Measurements from ENCODE around the gene ACSS2.

Gene ACSS2

DNA sequence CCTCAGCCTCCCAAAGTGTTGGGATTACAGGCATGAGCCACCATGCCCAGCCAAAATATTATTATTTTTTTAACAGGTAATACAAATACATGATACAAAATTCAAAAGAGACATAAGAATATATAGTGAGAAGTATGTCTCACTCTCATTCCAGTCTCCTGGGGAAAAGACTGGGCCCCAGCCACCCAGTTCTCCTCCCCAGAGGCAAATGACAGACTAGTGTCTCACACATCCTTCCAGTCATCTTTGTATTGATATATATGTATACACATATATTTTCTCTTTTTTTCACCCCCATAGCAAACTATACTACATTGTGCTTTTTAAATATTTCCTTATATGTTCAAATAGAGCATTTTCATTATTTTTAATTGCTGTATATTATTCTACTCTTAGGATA lies 70.9 kb downstream of the ACSS2 start:
- DNase-seq (ENCODE audit: low read depth) = no peak
- TF ChIP-seq, protein P1, sequence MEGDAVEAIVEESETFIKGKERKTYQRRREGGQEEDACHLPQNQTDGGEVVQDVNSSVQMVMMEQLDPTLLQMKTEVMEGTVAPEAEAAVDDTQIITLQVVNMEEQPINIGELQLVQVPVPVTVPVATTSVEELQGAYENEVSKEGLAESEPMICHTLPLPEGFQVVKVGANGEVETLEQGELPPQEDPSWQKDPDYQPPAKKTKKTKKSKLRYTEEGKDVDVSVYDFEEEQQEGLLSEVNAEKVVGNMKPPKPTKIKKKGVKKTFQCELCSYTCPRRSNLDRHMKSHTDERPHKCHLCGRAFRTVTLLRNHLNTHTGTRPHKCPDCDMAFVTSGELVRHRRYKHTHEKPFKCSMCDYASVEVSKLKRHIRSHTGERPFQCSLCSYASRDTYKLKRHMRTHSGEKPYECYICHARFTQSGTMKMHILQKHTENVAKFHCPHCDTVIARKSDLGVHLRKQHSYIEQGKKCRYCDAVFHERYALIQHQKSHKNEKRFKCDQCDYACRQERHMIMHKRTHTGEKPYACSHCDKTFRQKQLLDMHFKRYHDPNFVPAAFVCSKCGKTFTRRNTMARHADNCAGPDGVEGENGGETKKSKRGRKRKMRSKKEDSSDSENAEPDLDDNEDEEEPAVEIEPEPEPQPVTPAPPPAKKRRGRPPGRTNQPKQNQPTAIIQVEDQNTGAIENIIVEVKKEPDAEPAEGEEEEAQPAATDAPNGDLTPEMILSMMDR (conservative IDR thresholded peaks at IDR 0.05; ENCODE audit: low read depth, low read length) = no peak
- H3K4me3 ChIP-seq (ENCODE audit: low read depth, low read length) = no peak overlapping the region

DNA sequence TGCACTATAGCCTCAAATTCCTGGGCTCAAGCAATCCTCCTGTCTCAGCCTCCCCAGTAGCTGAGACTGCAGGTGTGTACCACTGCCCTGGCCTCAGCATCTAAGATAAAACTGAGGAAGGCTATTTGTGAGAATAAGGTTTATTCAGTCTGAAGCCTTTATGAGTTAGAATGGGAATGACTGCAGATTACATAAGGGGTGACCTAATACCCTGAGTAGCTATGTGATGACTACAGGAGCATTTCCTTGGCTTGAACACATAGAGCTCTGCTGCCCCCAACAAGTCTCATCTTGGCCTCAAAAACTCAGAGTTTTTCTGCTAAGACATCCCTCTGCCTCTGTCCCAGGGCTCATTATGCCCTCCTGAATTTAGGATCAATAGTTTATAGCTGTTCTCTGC lies 71.6 kb downstream of the ACSS2 start:
- H3K4me3 ChIP-seq (ENCODE audit: low read depth, low read length) = no peak overlapping the region
- peak; percentile 83 for DNase-seq (ENCODE audit: low read depth)
- TF ChIP-seq, protein P1 (conservative IDR thresholded peaks at IDR 0.05; ENCODE audit: low read depth, low read length) = peak; percentile 24

DNA sequence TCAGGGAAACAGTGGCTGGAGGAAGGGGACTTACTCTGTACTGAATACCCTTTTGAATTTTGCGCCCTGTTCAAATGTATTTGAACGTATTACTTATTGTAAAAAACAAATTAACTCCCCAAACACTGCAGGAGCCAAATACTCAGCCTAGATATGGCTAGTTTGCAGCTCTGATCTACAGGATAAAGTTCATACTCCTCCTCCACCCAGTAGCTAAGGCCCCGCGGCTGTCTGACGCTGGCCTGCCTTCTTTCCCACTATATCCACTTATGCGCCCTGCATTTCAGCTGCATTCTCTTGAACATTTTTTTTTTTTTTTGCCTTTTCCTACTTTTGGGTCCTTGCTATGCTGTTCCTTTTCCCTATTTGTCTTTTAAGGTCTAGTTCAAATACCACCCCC lies 72.7 kb downstream of the ACSS2 start:
- TF ChIP-seq, protein P1 (conservative IDR thresholded peaks at IDR 0.05; ENCODE audit: low read depth, low read length) = no peak
- no peak for DNase-seq (ENCODE audit: low read depth)
- no peak overlapping the region for H3K4me3 ChIP-seq (ENCODE audit: low read depth, low read length)

DNA sequence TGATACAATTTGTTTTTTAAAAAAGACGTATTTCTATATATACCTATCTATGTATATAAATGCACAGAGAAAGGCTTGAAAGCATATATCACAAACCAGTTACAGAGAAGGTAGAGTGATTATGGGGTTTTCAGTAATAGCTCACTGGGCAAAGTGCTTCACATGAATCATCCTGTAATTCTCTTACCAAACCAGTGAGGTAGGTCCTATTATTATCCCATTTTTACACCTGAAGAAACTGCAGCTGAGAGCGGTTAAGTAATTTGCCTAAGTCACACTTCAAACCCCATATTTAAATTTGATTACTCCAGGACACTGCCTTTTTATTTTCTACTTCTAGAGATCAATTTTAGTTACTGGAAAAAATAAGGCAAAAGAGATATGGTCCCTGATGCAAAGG lies 74.8 kb downstream of the ACSS2 start:
- H3K4me3 ChIP-seq (ENCODE audit: low read depth, low read length) = no peak overlapping the region
- DNase-seq (ENCODE audit: low read depth) = no peak
- TF ChIP-seq, protein P1 (conservative IDR thresholded peaks at IDR 0.05; ENCODE audit: low read depth, low read length) = no peak

DNA sequence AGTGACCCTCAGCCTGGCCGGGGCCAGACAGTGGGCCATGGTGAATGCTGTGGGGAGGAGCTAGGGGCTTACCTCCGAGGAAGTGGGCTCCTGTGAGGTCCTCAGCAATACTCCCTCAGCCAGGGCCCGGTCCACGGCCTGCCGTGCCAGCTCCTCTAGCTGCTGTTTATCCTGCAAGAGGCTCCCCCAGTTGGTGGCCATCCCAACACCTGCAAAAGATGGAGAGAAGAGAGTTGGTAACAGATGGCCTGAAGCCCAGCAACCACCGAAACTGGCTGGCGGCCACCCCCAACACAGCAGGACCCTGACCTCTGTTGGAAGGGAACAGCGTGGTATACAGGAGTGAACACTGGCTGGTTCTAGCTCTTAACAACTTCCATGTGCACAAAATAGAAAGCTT lies 75.2 kb downstream of the ACSS2 start:
- TF ChIP-seq, protein P1 (conservative IDR thresholded peaks at IDR 0.05; ENCODE audit: low read depth, low read length) = no peak
- H3K4me3 ChIP-seq (ENCODE audit: low read depth, low read length) = no peak overlapping the region
- DNase-seq (ENCODE audit: low read depth) = peak; percentile 52

DNA sequence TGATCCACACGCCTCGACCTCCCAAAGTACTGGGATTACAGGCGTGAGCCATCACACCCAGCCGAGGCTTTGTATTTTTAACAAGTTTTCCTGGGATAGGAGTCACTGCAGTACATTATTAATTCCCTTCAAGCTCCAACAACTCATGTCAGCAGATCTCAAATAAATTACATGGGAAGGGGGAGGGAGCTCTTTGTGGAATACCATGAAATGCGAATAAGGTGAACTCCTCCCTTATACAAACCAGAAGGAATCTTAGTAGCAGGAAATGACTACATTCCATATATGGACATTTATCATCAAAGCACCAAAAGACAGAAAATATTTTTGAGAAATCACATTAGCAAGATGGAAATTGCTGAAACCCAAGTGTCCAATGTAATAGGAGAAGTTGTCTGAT lies 76.3 kb downstream of the ACSS2 start:
- TF ChIP-seq, protein P1 (conservative IDR thresholded peaks at IDR 0.05; ENCODE audit: low read depth, low read length) = no peak
- no peak overlapping the region for H3K4me3 ChIP-seq (ENCODE audit: low read depth, low read length)
- DNase-seq (ENCODE audit: low read depth) = peak; percentile 38

DNA sequence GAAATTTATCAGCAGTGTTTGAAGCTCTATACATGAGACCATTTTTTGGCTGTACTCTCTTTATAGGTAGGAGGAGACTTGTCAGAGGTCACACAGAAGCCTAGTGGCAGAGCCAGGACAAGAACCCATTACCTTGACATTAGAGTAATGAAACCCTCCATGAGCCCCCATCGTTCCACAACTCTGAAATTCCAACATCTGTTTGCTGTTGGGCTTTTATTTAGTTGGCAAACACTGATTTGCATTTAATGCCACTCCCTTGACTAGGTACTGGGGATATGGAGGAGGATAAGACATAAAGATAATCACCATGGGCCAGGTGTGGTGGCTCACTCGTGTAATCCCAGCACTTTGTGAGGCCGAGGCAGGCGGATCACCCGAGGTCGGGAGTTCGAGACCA lies 77.5 kb downstream of the ACSS2 start:
- no peak for DNase-seq (ENCODE audit: low read depth)
- TF ChIP-seq, protein P1 (conservative IDR thresholded peaks at IDR 0.05; ENCODE audit: low read depth, low read length) = no peak
- H3K4me3 ChIP-seq (ENCODE audit: low read depth, low read length) = no peak overlapping the region
